Measurements from ENCODE around the gene KIF1C.

DNA sequence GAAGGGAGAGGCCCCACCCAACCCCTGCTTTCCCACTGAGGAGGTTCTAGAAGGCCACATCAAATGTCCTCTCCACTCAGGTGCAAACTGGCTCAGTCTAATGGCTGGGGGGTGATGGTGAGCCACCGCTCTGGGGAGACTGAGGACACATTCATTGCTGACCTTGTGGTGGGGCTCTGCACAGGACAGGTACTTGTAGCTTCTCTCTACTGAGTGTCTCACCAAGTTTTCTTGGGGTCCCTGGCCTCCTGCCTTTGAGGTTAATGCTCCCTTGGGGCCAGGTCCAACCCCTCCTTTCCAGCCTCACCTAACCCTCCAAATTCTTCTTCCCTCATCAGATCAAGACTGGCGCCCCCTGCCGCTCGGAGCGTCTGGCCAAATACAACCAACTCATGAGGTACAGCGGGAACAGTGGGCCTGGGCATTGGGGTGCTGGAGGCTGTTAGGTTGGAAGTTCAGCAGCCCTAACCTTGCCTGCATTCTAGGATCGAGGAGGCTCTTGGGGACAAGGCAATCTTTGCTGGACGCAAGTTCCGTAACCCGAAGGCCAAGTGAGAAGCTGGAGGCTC, 41.2 kb upstream of the KIF1C start:
- TF ChIP-seq, protein P1, sequence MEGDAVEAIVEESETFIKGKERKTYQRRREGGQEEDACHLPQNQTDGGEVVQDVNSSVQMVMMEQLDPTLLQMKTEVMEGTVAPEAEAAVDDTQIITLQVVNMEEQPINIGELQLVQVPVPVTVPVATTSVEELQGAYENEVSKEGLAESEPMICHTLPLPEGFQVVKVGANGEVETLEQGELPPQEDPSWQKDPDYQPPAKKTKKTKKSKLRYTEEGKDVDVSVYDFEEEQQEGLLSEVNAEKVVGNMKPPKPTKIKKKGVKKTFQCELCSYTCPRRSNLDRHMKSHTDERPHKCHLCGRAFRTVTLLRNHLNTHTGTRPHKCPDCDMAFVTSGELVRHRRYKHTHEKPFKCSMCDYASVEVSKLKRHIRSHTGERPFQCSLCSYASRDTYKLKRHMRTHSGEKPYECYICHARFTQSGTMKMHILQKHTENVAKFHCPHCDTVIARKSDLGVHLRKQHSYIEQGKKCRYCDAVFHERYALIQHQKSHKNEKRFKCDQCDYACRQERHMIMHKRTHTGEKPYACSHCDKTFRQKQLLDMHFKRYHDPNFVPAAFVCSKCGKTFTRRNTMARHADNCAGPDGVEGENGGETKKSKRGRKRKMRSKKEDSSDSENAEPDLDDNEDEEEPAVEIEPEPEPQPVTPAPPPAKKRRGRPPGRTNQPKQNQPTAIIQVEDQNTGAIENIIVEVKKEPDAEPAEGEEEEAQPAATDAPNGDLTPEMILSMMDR (IDR thresholded peaks at IDR 0.05), result peak in 4 of 6 experiments; percentile 5 to 18 (median 10)
- TF ChIP-seq POLR2A (IDR thresholded peaks at IDR 0.05), result no peak
